Measurements from ENCODE around the gene CPTP. TPM values are rescaled to one million over a fixed set of nuclear protein-coding genes. Genes with fewer than 3 reads are reported as not detected.

The CPTP gene
- total RNA-seq, 2 experiments from 2014 or later = 8.4 to 11.0 TPM

- Mint-ChIP-seq H3K36me3 (ENCODE audit: low read depth) (peaks cover 9% of the 10 kb centered on the region), H3K4me1 (ENCODE audit: low read depth) (peaks cover 15% of the 10 kb centered on the region), H3K27me3 (no peaks in the 10 kb centered on the region), H3K27ac (no peak overlapping the region), H3K9me3 (no peaks in the 10 kb centered on the region), H3K4me3 (no peak overlapping the region)
- intact Hi-C loops (cut with micrococcal nuclease) = no loop called here
- ChIA-PET CTCF (interaction anchor here (1.5 to 1.8 kb wide), 3 partner anchors 22 to 255 kb away, joined by 3 to 6 read pairs (median 6); partner anchors contain the start of gene CCNL2), POLR2A (interaction anchor here (1.1 to 1.2 kb wide), 2 partner anchors 12 to 22 kb away, joined by 3 to 4 read pairs; partner anchors contain the start of gene CCNL2)
- ATAC-seq (no peak), DNase-seq (no peak)
- TF ChIP-seq, protein P1, sequence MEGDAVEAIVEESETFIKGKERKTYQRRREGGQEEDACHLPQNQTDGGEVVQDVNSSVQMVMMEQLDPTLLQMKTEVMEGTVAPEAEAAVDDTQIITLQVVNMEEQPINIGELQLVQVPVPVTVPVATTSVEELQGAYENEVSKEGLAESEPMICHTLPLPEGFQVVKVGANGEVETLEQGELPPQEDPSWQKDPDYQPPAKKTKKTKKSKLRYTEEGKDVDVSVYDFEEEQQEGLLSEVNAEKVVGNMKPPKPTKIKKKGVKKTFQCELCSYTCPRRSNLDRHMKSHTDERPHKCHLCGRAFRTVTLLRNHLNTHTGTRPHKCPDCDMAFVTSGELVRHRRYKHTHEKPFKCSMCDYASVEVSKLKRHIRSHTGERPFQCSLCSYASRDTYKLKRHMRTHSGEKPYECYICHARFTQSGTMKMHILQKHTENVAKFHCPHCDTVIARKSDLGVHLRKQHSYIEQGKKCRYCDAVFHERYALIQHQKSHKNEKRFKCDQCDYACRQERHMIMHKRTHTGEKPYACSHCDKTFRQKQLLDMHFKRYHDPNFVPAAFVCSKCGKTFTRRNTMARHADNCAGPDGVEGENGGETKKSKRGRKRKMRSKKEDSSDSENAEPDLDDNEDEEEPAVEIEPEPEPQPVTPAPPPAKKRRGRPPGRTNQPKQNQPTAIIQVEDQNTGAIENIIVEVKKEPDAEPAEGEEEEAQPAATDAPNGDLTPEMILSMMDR (IDR thresholded peaks at IDR 0.05) = no peak
Measured at GRCh38 chr1:1377540-1378205, 53.1 kb downstream of the CPTP start.

Small RNA genes within 50 kb of the gene (microRNA-seq; reads per million reads assigned to microRNA genes)
- gene MIR6726 (ENCODE audit: borderline microRNAs expressed, borderline replicate concordance) (1.2 reads per million), gene MIR6727 (ENCODE audit: borderline microRNAs expressed, borderline replicate concordance) (not detected), gene MIR6808 (ENCODE audit: borderline microRNAs expressed, borderline replicate concordance) (not detected)

Other genes starting within 250 kb of the CPTP start
- 10 to 100 TPM; 17.5 to 20.3 TPM for gene C1orf159, start 208.7 kb upstream of the CPTP start, total RNA-seq
- gene TTLL10, start 150.9 kb upstream of the CPTP start, total RNA-seq = not detected
- 100 to 1,000 TPM; 126 to 135 TPM for gene TNFRSF18, start 118.2 kb upstream of the CPTP start, total RNA-seq
- gene TNFRSF4, start 110.6 kb upstream of the CPTP start, total RNA-seq = 100 to 1,000 TPM; 137 to 142 TPM
- 10 to 100 TPM; 81.5 to 87.5 TPM for gene SDF4, start 92.8 kb upstream of the CPTP start, total RNA-seq
- 10 to 100 TPM; 13.1 to 14.3 TPM for gene B3GALT6, start 92.6 kb upstream of the CPTP start, total RNA-seq
- gene C1QTNF12, start 78.1 kb upstream of the CPTP start, total RNA-seq = 1 to 10 TPM; 2.6 to 4.9 TPM
- gene UBE2J2, start 50.9 kb upstream of the CPTP start, total RNA-seq = 10 to 100 TPM; 52.3 to 59.2 TPM
- 1 to 10 TPM; 4.9 to 5.6 TPM for gene SCNN1D, start 44.4 kb upstream of the CPTP start, total RNA-seq
- gene ACAP3, start 16.9 kb upstream of the CPTP start, total RNA-seq = 10 to 100 TPM; 41.1 to 42.5 TPM
- 10 to 100 TPM; 23.9 to 25.4 TPM for gene PUSL1, start 16.2 kb upstream of the CPTP start, total RNA-seq
- gene INTS11, start 142 bp upstream of the CPTP start, total RNA-seq = 100 to 1,000 TPM; 110 to 122 TPM
- gene TAS1R3, start 6.5 kb downstream of the CPTP start, total RNA-seq = under 1 TPM; 0.13 to 0.14 TPM
- 10 to 100 TPM; 37.2 to 39.2 TPM for gene DVL1, start 24.6 kb downstream of the CPTP start, total RNA-seq
- under 1 TPM; 0.92 to 0.98 TPM for gene MXRA8, start 33.8 kb downstream of the CPTP start, total RNA-seq
- gene AURKAIP1, start 50.4 kb downstream of the CPTP start, total RNA-seq = 100 to 1,000 TPM; 127 TPM
- 10 to 100 TPM; 86.3 to 92.4 TPM for gene CCNL2, start 74.5 kb downstream of the CPTP start, total RNA-seq
- gene MRPL20, start 82.5 kb downstream of the CPTP start, total RNA-seq = 100 to 1,000 TPM; 127 to 129 TPM
- gene ANKRD65, start 96.5 kb downstream of the CPTP start, total RNA-seq = not detected
- under 1 TPM; 0.72 to 0.97 TPM for gene VWA1, start 110.9 kb downstream of the CPTP start, total RNA-seq
- 1 to 10 TPM in 1 of 2 experiments, under 1 TPM in 1; 0.99 to 1.8 TPM for gene ATAD3C, start 124.9 kb downstream of the CPTP start, total RNA-seq
- 10 to 100 TPM; 42.5 to 48.1 TPM for gene ATAD3B, start 147.0 kb downstream of the CPTP start, total RNA-seq
- 10 to 100 TPM; 61.7 to 65.1 TPM for gene ATAD3A, start 187.4 kb downstream of the CPTP start, total RNA-seq
- under 1 TPM; 0.45 to 0.74 TPM for gene TMEM240, start 215.8 kb downstream of the CPTP start, total RNA-seq

Data from activated CD8-positive, alpha-beta T cell treated with anti-CD3 and anti-CD28 coated beads for 36 hours (primary cell).